Osteoblast (primary cell): ENCODE data around the gene MRPS18B. TPM values are rescaled to one million over a fixed set of nuclear protein-coding genes. Genes with fewer than 3 reads are reported as not detected.

ENCODE experiments used
- DNase-seq: peaks from one replicate; pipeline ENCODE4 v3.0.0; 2011; ENCODE audit warnings: low spot score, mixed read lengths; ENCODE audit not compliant: insufficient read length; ENCODE audit errors: missing footprints
- H2AFZ ChIP-seq: 2 replicates; pipeline ENCODE4 v1.6.0; 2011; ENCODE audit warnings: mild to moderate bottlenecking, low read length
- H3K27ac ChIP-seq: 2 replicates; pipeline ENCODE4 v1.5.1; 2011; ENCODE audit warnings: mild to moderate bottlenecking, low read depth, low read length, moderate library complexity
- H3K27me3 ChIP-seq: 2 replicates; pipeline ENCODE4 v1.6.0; 2012; ENCODE audit warnings: mild to moderate bottlenecking, control low read depth, inconsistent platforms, low read length, moderate library complexity; ENCODE audit not compliant: insufficient read depth
- H3K36me3 ChIP-seq: 2 replicates; pipeline ENCODE4 v1.5.1; 2011; ENCODE audit warnings: mild to moderate bottlenecking, low read length, control low read depth, moderate library complexity; ENCODE audit not compliant: insufficient read depth
- H3K4me1 ChIP-seq: 2 replicates; pipeline ENCODE4 v1.5.1; 2011; ENCODE audit warnings: mild to moderate bottlenecking, low read length, control low read depth, moderate library complexity; ENCODE audit not compliant: insufficient read depth
- H3K4me2 ChIP-seq: 2 replicates; pipeline ENCODE4 v1.6.0; 2011; ENCODE audit warnings: mild to moderate bottlenecking, low read length; ENCODE audit not compliant: insufficient read depth
- H3K4me3 ChIP-seq: fragments of 200-600 bp; sonication (generic); 3 replicates; pipeline ENCODE4 v1.5.1; 2012; ENCODE audit warnings: mild to moderate bottlenecking, low read length, inconsistent platforms; ENCODE audit not compliant: insufficient read depth
- H3K79me2 ChIP-seq: 2 replicates; pipeline ENCODE4 v1.6.0; 2012; ENCODE audit warnings: mild to moderate bottlenecking, low read length, control low read depth, inconsistent platforms; ENCODE audit not compliant: insufficient read depth
- H3K9me3 ChIP-seq: 2 replicates; pipeline ENCODE4 v1.5.1; 2011; ENCODE audit warnings: low read depth, low read length, control low read depth
- H4K20me1 ChIP-seq: 2 replicates; pipeline ENCODE4 v1.6.0; 2012; ENCODE audit warnings: mild to moderate bottlenecking, low read length, control low read depth; ENCODE audit not compliant: insufficient read depth
- total RNA-seq: library from RNA; depleted of rRNA; stranded (reverse); fragments of >200 nt; gene quantifications from 2 replicates; pipeline ENCODE4 v1.2.3, GENCODE V29; 2012
- TF ChIP-seq, protein P1 (sequence below): IDR thresholded peaks from 2 replicates; pipeline ENCODE4 v1.5.1; 2011; ENCODE audit warnings: mild to moderate bottlenecking, low read depth, low read length, moderate library complexity; ENCODE audit errors: extremely low read depth

MRPS18B gene
- total RNA-seq, 1 donor: 67.3 TPM

DNA sequence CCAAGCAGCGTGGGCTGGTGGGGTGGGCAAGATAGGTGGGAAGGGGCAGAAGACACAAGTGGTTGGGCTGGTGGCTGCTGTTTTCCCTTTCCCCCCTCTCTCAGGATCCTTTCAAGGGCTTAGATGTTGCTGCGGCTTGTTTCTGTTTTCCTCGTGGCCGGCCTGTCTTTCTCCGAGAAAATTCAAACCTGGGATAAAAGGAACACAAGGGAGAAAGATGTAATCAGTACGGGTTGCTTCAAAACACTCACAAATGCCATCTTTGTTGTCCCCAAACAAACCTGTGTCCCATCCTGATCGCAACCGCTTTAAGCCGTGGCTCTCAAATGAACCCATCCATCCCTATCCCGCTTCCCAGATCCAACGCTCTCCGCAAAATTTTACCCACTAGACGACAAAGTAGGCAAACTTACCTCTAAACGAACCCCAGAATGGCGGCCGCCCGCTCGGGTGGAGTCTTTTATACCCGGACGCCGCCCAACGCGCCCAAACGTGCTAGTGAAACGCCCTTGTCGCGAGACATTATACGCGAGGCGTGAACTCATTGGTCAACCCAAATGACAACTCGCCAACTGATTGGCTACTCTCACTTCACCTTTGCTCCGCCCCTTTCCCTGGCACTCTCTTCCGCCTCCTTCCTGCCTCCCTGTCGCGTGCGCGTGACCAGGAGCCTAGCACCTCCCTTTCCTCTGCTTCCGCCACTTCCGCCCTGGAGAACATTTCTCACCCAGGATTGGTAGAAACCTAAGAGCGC lies 652 bp upstream of the MRPS18B start, which contains the start of gene PPP1R10:
PPP1R10 (minus strand) TSS at position 433 of the 754 bp plus-strand sequence. CDS start 7,299 bp downstream, outside the sequence.
- H3K4me3 ChIP-seq: peak within 1 kb of the TSS; percentile 98
- H4K20me1 ChIP-seq: peaks cover 26% of the 10 kb centered on the region
- DNase-seq: peak; percentile 88
- H3K4me1 ChIP-seq: peaks cover 44% of the 10 kb centered on the region
- peaks cover 36% of the 10 kb centered on the region for H3K36me3 ChIP-seq
- peak within 1 kb of the TSS; percentile 96 for H2AFZ ChIP-seq
- H3K79me2 ChIP-seq: peaks cover 40% of the 10 kb centered on the region
- H3K9me3 ChIP-seq: no peaks in the 10 kb centered on the region
- H3K4me2 ChIP-seq: peak within 1 kb of the TSS; percentile 98
- no peaks in the 10 kb centered on the region for H3K27me3 ChIP-seq
- TF ChIP-seq, protein P1, sequence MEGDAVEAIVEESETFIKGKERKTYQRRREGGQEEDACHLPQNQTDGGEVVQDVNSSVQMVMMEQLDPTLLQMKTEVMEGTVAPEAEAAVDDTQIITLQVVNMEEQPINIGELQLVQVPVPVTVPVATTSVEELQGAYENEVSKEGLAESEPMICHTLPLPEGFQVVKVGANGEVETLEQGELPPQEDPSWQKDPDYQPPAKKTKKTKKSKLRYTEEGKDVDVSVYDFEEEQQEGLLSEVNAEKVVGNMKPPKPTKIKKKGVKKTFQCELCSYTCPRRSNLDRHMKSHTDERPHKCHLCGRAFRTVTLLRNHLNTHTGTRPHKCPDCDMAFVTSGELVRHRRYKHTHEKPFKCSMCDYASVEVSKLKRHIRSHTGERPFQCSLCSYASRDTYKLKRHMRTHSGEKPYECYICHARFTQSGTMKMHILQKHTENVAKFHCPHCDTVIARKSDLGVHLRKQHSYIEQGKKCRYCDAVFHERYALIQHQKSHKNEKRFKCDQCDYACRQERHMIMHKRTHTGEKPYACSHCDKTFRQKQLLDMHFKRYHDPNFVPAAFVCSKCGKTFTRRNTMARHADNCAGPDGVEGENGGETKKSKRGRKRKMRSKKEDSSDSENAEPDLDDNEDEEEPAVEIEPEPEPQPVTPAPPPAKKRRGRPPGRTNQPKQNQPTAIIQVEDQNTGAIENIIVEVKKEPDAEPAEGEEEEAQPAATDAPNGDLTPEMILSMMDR: no peak
- peak within 1 kb of the TSS; percentile 99 for H3K27ac ChIP-seq

DNA sequence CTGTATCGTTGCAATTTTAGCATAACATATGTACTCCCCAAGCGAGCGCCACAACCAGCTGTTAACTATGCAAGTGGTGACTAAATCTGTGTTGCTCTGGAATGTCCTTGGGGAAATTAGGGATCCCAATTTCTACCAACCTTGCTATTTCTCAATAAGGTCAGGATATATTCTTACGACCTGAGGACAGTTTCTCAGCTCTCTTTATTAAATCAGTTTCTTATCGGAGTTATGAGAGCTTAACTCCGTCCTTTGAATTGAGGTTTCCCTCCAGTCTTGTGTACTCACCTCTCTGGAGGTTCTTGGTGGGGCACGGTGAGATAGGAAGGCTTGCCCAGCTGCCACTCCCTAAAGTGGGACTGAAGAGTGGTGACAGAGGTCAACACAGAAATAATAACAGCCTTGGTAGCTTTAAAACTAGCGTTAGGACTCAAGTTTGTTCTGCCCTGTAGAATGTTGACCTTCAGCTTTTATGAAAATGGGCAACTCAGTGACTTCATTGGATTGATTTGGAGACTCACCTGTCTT lies 694 bp downstream of the MRPS18B start:
- peaks cover 50% of the 10 kb centered on the region for H3K36me3 ChIP-seq
- DNase-seq: no peak
- no peaks in the 10 kb centered on the region for H3K9me3 ChIP-seq
- peak overlapping the region; percentile 96 for H2AFZ ChIP-seq
- peak overlapping the region; percentile 98 for H3K4me3 ChIP-seq
- no peaks in the 10 kb centered on the region for H3K27me3 ChIP-seq
- H3K4me1 ChIP-seq: peaks cover 32% of the 10 kb centered on the region
- TF ChIP-seq, protein P1: no peak
- peak overlapping the region; percentile 98 for H3K4me2 ChIP-seq
- peaks cover 40% of the 10 kb centered on the region for H3K79me2 ChIP-seq
- H3K27ac ChIP-seq: peak overlapping the region; percentile 99
- H4K20me1 ChIP-seq: peaks cover 14% of the 10 kb centered on the region

DNA sequence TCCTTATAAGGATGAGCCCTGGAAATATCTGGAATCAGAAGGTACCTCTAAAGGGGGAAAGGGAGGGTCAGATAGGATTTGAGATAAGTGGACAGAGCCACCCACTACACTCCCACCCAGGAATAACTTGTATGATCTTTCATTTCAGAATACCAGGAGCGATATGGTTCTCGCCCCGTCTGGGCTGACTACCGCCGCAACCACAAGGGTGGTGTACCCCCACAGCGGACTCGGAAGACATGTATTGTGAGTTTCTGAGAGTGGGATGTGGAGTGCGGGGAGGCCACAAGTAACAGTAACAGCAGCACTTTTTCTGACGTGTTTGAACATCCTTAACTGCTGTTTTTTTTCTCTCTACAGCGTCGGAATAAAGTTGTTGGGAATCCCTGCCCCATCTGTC lies 1.9 kb downstream of the MRPS18B start:
- no peaks in the 10 kb centered on the region for H3K27me3 ChIP-seq
- no peaks in the 10 kb centered on the region for H3K9me3 ChIP-seq
- DNase-seq: no peak
- no peak overlapping the region for H2AFZ ChIP-seq
- peaks cover 19% of the 10 kb centered on the region for H3K4me1 ChIP-seq
- H3K79me2 ChIP-seq: peaks cover 36% of the 10 kb centered on the region
- H3K27ac ChIP-seq: no peak overlapping the region
- no peak overlapping the region for H3K4me2 ChIP-seq
- peaks cover 60% of the 10 kb centered on the region for H3K36me3 ChIP-seq
- TF ChIP-seq, protein P1: no peak
- H3K4me3 ChIP-seq: no peak overlapping the region
- H4K20me1 ChIP-seq: peaks cover 2% of the 10 kb centered on the region

DNA sequence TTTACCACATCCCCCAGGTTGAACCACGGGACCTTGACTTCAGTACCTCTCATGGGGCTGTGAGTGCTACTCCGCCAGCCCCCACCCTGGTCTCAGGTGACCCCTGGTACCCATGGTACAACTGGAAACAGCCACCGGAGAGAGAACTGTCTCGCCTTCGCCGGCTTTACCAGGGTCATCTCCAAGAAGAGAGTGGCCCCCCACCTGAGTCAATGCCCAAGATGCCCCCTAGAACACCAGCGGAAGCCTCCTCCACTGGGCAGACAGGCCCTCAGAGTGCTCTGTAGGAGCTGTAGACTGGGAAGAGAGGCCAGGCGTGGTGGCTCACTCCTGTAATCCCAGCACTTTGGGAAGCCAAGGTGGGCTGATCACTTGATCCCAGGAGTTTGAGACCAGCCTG lies 7.9 kb downstream of the MRPS18B start:
- no peaks in the 10 kb centered on the region for H4K20me1 ChIP-seq
- DNase-seq: no peak
- H3K4me3 ChIP-seq: no peak overlapping the region
- no peaks in the 10 kb centered on the region for H3K27me3 ChIP-seq
- TF ChIP-seq, protein P1: no peak
- H3K4me1 ChIP-seq: peaks cover 10% of the 10 kb centered on the region
- peaks cover 64% of the 10 kb centered on the region for H3K36me3 ChIP-seq
- H3K27ac ChIP-seq: no peak overlapping the region
- no peaks in the 10 kb centered on the region for H3K9me3 ChIP-seq
- H3K79me2 ChIP-seq: peaks cover 14% of the 10 kb centered on the region
- H2AFZ ChIP-seq: no peak overlapping the region
- H3K4me2 ChIP-seq: no peak overlapping the region
